ENCODE results near the gene P3H3.
A peak's percentile ranks its signal among the peaks of the same experiment; 100 is the strongest.

P3H3 gene

GRCh38 chr12:6799147-6799546, 29.1 kb upstream of the P3H3 start:
- no peak for DNase-seq

DNA sequence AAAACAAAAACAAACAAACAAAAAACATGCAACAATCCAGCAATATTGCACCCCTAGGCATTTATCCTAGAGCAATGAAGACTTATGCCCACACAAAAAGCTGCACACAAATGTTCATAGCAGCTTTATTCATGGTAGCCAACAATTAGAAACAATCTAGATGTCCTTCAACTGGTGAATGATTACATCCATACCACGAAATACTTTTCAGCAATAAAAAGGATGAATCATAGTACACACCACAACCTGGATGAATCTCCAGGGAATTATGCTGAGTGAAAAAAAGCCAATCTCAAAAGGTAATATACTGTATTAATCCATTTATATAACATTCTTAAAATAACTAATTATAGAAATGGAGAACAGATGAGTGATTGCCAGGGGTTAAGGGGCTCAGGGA, 21.0 kb upstream of the P3H3 start:
- DNase-seq, result no peak

- DNase-seq, result no peak
These were observed 19.2 kb upstream of the P3H3 start for GRCh38 chr12:6809056-6809455.

GRCh38 chr12:6810758-6811157, 17.4 kb upstream of the P3H3 start:
- DNase-seq, result no peak

- DNase-seq, result no peak
These were observed 14.8 kb upstream of the P3H3 start for GRCh38 chr12:6813363-6813762.

- no peak for DNase-seq
These were observed 11.6 kb upstream of the P3H3 start for GRCh38 chr12:6816598-6816997.

DNA sequence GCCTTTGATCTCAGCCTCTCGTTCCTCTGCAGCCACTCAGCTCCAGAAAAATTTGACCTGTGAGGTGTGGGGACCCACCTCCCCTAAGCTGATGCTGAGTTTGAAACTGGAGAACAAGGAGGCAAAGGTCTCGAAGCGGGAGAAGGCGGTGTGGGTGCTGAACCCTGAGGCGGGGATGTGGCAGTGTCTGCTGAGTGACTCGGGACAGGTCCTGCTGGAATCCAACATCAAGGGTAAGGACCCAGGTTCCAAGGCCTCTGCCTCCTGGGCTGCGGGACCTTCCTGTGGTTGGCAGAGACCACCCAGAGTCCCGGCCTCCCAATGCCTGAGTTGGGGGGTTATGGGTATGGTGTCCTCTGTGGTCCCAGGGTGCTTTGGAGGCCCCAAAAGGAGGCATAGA, 11.1 kb upstream of the P3H3 start:
- no peak for DNase-seq

- no peak for DNase-seq
These were observed 10.5 kb upstream of the P3H3 start for GRCh38 chr12:6817662-6818157.

DNA sequence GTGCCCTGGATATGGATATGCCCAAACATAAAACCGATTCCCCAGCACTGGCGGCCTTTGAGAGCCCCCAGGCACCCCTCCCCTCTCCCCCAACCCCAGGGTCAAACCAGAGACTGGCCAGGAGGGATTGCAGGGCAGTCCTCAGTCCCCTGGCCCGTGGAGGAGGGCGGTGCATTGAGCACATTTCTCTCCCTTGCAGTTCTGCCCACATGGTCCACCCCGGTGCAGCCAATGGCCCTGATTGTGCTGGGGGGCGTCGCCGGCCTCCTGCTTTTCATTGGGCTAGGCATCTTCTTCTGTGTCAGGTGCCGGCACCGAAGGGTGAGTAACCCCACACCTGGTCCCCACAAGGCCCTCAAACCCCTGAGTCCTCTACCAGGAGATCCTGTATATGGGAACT, 10.0 kb upstream of the P3H3 start:
- DNase-seq, result no peak

DNA sequence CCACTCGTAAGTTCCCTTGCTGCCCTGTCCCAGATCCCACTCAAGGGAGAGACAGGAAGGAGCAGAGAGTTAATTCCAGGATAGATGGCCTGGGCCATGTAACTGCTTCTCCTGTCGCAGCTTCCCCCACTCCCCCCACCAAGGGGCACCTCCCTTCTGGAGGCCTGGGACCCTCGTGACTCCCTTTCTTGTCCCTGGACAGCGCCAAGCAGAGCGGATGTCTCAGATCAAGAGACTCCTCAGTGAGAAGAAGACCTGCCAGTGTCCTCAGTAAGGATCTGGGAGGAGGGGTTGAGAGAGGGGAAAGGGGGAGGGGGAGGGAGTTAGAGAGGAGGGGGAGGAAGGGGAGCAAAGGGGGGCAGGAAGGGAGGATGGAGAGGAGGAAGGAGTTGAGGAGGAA, 9.6 kb upstream of the P3H3 start:
- DNase-seq, result no peak

DNA sequence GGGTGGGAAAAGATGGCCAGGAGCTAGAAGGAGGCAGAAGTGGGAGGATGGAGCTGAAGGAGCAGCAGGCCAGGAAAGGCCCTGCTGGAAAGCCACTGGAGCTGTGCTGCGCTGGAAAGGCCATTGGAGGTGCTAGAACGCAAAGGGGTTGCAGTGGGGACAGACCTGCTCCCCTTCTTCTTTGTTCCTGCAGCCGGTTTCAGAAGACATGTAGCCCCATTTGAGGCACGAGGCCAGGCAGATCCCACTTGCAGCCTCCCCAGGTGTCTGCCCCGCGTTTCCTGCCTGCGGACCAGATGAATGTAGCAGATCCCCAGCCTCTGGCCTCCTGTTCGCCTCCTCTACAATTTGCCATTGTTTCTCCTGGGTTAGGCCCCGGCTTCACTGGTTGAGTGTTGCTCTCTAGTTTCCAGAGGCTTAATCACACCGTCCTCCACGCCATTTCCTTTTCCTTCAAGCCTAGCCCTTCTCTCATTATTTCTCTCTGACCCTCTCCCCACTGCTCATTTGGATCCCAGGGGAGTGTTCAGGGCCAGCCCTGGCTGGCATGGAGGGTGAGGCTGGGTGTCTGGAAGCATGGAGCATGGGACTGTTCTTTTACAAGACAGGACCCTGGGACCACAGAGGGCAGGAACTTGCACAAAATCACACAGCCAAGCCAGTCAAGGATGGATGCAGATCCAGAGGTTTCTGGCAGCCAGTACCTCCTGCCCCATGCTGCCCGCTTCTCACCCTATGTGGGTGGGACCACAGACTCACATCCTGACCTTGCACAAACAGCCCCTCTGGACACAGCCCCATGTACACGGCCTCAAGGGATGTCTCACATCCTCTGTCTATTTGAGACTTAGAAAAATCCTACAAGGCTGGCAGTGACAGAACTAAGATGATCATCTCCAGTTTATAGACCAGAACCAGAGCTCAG, 8.8 kb upstream of the P3H3 start:
- DNase-seq, result no peak

GRCh38 chr12:6820166-6820565, 8.0 kb upstream of the P3H3 start:
- no peak for DNase-seq

- DNase-seq, result no peak
These were observed 6.4 kb upstream of the P3H3 start, which contains the start of gene GPR162 for GRCh38 chr12:6821591-6822425. Gene GPR162 (plus strand): TSS chr12:6821821. CDS start chr12:6823899, 2,078 bp downstream.

- no peak for DNase-seq
These were observed 5.6 kb upstream of the P3H3 start for GRCh38 chr12:6822426-6823135.

- DNase-seq, result no peak
These were observed 4.8 kb upstream of the P3H3 start for GRCh38 chr12:6823182-6824084.

- DNase-seq, result no peak
These were observed 4.0 kb upstream of the P3H3 start for GRCh38 chr12:6824085-6824775.

GRCh38 chr12:6824901-6825381, 3.3 kb upstream of the P3H3 start:
- no peak for DNase-seq

DNA sequence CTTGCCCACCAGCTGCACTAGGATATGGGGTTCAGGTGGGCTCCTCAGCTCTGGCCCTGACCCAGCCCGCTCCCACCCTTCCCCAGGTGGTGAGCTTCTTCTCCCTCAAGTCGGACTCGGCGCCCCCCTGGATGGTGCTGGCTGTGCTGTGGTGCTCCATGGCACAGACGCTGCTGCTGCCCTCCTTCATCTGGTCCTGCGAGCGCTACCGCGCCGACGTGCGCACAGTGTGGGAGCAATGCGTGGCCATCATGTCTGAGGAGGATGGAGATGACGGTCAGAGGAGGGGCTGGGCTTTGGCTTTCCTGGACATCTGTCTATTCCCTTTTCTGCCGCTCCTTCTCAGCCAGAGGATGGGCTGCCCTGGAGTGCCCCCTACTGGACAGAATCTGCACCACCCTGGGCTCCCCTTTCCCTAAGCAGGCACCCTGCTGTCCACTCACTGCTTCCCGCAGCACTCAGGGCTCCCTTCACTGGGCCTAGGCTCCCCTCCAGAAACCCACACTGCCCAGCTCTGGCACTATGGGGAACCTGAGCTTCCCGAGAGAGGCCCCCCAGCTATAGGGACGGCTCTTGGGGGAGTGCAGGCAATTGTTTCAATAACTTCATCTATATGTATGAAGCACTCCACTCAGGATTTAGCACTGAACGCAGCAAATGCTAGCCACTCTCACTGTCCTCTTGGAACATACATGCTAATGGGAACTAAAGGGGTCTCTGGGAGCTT, 2.6 kb upstream of the P3H3 start:
- peak; percentile 52 to 74 (median 60) for DNase-seq

GRCh38 chr12:6826125-6826733, 2.0 kb upstream of the P3H3 start:
- no peak for DNase-seq
